Brain pericyte (primary cell): ENCODE data around the gene HAGHL.

ENCODE experiments used
- DNase-seq: peaks from one replicate; pipeline ENCODE4 v3.0.0-alpha.2; 2012; ENCODE audit warnings: low read depth, low spot score

Gene HAGHL

GRCh38 chr16:754656-755055 is 27.8 kb downstream of the HAGHL start:
- no peak for DNase-seq

DNA sequence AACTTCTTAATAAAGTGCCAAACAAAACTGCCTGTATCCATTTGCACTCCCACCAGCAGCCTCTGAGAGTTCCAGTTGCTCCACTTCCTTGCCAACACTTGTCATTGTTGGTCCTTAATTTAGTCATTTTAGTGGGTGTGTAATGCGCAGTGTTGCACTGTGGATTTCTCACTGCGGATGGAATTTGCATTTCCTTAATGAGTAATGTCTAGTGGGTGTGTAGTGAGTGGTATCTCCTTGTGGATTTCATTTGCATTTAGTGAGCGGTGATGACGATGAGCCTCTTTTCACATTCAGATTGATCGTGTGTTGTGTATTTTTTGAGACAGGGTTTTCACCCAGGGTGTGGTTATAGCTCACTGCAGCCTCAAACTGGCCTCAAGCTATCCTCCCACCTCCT is 29.5 kb downstream of the HAGHL start:
- no peak for DNase-seq

- DNase-seq, result no peak
These were observed 32.4 kb downstream of the HAGHL start for GRCh38 chr16:759110-759910.

GRCh38 chr16:760065-760464 is 33.2 kb downstream of the HAGHL start:
- DNase-seq, result no peak

DNA sequence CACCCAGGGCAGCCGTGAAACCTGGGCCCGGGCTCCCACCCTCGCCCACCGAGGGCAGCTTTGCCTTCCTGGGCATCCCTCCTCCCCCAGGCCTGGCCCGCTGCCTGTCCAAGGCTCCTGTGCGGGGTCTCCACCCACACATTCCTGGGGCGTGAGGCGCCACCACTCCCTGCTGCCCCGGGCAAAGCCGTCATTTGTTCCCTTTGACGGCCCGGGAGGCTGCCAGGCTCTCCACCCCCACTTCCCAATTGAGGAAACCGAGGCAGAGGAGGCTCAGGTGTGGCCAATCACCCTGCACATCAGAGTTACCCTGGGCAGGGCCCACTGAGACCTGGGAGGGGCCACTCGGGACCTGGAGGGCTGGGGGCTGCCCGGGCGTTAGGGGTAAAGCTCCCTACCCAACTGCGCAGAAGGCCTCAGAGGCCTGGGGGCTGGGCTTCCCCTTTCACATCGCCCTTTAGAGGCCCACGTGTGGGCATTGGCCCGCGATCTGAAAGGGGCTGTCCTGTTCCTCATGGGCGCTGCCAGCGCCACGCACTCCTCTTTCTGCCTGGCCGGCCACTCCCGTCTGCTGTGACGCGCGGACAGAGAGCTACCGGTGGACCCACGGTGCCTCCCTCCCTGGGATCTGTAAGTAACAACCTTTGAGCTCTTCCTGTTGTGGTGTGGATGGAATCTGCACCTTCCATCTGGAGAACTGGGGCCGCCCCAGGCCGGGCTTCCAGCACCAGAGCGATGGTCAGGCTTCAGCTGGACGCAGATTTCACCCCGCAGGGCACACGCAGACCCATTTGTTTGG is 33.8 kb downstream of the HAGHL start, which contains the start of gene MSLN:
MSLN (plus strand) TSS at position 190 of the 799 bp plus-strand sequence. CDS start 1,947 bp downstream, outside the sequence.
- no peak for DNase-seq

DNA sequence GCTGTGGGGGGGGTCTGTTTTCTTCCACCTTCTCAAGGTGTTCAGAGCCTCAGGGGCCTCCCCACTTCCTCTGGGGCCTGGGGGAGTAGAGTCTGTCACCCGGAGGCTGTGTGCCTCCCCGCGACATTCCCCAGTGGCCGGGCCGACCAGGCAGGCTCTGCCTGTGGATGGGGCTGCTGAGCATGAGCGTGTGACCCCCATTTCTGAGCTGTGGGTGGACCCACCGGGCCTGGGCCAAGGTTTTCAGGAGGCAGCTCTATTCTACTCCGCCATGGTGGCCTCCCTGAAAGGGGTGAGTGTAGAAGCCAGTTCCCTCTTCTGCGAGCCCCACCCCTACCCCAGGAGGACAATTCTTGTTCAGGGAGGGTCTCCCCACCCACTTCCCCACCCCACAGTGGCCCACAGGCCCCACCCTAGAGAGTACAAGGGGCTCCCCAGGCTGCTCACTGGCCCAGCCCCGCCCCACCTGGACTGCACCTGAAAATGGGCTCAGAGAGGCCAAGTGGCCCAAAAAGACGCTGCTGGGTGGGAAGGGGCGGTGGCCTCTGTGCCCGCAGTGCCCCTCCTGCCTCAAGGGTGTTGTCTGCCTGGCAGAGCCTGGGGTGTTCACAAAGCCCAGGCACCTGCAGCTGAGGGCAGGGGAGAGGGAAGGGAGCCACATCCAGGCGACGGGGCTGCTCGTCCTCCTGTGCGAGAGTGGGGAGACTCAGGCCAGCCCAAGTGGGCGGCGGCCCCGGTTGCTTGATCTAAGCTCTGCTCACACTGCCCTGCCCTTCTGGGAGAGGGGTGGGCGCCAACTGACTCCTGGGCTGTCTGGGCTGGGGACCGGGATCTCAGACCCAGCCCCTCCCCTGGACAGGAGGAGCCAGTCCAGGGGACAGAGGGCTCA is 35.0 kb downstream of the HAGHL start:
- no peak for DNase-seq

DNA sequence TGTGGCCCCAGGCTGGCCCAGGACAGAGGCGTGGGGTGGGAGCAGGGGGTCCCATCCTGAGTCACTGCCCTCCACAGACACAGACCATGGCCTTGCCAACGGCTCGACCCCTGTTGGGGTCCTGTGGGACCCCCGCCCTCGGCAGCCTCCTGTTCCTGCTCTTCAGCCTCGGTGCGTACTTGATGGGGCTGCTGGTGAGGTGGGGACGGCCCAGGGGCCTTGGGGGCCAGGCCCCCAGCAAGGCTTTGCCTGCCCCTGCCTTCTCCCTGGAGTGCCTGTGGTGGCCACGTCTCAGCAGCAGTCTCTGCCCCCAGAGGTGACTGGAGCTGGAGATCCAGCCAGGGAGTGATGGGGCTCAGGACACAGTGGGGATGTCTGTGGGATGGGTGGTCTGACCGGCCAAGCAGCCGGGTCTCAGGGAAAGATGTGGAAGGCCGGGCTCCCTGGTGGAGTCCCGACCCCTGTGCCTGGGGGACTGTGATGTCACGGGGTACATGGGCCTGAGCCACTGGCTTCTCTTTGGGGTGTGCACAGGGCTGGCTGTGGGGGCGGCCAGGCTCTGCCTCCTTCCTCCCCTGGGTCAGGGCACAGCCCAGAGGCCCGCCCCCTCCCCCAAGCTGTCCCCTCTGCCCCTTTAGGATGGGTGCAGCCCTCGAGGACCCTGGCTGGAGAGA is 35.8 kb downstream of the HAGHL start:
- DNase-seq, result no peak

DNA sequence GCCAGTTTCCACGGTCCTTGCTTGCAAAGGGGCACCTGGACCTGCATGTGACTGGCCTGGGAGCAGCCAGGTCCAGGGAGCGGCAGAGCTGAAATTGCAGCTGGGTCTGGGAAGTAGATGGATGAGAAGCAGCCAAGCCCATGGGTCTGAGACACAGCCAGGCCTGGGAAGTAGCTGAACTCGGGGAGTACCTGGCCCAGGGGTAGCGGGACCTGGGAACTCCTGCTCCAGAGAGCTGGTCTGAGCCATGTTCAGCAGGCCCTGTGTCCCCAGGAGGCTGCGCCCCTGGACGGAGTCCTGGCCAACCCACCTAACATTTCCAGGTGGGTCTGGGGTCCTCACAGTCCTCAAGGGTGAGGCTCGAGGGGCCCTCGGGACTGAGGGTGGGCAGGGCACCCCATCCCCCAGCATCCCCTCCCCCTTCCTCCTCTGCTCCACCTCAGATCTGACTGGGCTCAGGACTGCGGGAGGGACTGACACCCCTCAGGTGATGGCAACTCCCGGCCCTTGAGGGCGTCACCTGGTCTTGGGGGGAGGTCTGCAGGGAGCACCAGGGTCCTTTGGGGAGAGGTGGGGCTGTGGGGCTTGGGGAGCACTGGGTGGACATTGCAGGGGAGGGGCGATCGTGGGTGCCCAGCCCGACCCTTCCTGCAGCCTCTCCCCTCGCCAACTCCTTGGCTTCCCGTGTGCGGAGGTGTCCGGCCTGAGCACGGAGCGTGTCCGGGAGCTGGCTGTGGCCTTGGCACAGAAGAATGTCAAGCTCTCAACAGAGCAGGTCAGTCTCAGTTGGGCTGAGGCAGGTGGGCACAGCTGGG is 36.7 kb downstream of the HAGHL start:
- no peak for DNase-seq

DNA sequence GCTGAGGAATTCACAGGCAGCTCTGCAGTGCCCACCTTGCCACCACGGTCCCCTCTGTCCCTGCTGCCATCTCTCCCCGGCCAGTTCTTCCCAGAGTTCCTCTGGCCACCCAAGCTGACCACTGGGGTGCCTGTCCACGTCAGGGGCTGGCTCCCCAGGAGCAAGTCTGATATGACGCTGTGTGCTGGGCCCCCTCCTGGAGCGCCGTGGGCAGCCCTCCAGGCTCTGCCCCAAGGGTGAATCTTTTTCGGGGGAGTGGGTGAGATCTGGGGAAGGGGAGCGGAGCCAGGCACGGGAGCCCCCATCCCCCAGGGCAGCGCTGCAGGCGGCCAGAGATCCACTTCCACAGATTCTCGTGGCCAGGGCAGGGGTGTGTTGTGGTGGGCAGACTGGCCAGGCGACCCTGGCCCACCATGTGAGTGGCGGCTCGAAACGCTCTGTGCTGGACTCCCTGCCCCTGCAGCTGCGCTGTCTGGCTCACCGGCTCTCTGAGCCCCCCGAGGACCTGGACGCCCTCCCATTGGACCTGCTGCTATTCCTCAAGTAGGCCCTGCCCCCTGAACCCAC is 37.4 kb downstream of the HAGHL start:
- no peak for DNase-seq

GRCh38 chr16:764848-765487 is 38.1 kb downstream of the HAGHL start:
- no peak for DNase-seq

GRCh38 chr16:765488-765865 is 38.6 kb downstream of the HAGHL start:
- no peak for DNase-seq

- DNase-seq, result no peak
These were observed 39.3 kb downstream of the HAGHL start for GRCh38 chr16:766008-766819.

GRCh38 chr16:766820-767640 is 40.1 kb downstream of the HAGHL start:
- DNase-seq, result no peak

DNA sequence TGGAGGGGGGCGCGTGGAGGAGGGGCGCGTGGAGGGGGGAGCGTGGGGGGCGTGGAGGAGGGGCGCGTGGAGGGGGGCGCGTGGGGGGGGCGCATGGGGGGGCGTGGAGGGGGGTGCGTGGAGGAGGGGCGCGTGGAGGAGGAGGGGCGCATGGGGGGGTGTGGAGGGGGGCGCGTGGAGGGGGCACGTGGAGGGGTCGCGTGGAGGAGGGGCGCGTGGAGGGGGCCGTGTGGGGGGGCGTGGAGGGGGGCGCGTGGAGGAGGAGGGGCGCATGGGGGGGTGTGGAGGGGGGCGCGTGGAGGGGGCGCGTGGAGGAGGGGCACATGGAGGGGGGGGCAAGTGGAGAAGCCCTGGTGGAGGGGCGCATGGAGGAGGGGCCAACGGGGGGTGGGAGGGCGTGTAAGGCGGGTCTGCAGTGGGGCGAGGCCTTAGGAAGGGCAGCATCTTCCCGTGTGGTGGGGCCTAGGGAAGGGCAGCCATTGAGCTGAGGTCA is 40.9 kb downstream of the HAGHL start:
- no peak for DNase-seq

DNA sequence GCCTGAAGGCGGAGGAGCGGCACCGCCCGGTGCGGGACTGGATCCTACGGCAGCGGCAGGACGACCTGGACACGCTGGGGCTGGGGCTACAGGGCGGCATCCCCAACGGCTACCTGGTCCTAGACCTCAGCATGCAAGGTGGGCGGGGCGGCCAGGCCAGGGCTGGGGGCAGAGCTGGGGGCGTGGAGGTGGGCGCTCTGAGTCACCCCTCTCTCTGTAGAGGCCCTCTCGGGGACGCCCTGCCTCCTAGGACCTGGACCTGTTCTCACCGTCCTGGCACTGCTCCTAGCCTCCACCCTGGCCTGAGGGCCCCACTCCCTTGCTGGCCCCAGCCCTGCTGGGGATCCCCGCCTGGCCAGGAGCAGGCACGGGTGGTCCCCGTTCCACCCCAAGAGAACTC is 41.5 kb downstream of the HAGHL start:
- DNase-seq, result no peak

DNA sequence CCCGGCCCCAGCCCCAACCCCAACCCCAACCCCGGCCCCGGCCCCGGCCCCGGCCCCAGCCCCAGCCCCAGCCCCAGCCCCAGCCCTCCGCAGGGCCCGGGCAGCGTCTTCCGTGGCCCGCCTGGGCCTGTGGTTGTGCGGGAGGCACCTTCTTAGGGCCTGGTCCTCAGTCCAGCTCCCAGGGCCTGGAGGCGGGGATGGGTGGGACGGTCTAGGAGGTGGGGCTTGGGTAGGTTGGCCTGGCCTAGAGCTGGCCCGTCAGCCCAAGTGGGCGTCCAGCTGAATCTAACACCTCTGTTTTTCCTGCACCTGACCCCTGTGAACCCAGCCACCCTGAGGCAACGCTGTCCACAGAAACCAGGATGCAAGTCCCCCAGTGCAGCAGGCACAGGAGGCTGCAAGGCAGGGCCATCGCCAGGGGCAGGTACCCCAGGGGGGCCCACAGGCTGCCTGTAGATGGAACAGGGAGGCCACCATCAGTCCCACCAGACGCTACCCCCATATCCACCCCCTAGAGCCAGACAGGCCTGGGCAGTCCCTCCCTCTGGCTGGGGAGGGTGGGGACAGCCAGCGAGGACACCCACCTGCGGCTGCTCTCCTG is 42.4 kb downstream of the HAGHL start:
- DNase-seq, result no peak

DNA sequence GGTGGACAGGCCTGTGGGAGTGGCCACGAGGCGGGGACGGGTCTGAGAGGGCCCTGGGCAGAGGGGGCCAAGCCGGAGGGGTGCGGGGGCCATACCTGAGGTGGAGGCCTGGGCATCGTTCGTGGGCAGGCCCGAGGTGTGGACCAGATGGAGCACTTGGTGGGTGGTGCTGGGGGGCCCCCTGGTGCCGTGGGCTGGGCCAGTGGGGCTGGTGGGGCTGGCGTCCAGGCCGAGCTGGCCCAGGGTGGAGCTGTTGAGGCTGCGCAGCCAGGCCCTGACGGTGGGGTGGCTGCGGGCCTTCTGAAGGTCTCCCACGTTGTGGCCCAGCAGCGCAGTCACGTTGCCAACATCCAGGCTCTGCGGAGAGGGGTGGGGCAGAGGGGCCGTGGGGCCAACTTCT is 43.0 kb downstream of the HAGHL start:
- no peak for DNase-seq
